KMS-11 (cell line): ENCODE results near the gene MAML3.

Experiments
- H2AFZ ChIP-seq: fragments of 200-600 bp; sonication (generic); 2 replicates; pipeline ENCODE4 v1.6.1; 2016; ENCODE audit warnings: antibody characterized with exemption, mixed run types, low read depth
- H3K27ac ChIP-seq: fragments of 200-600 bp; sonication (generic); 2 replicates; pipeline ENCODE4 v1.6.1; 2016; ENCODE audit warnings: mild to moderate bottlenecking, mixed run types
- H3K27me3 ChIP-seq: fragments of 200-600 bp; sonication (generic); 2 replicates; pipeline ENCODE4 v1.6.1; 2017; ENCODE audit warnings: mild to moderate bottlenecking, low read depth, mixed run types, moderate library complexity; ENCODE audit not compliant: insufficient read depth
- H3K36me3 ChIP-seq: fragments of 200-600 bp; sonication (generic); 2 replicates; pipeline ENCODE4 v1.6.1; 2017; ENCODE audit warnings: mild to moderate bottlenecking, mixed run types; ENCODE audit not compliant: insufficient read depth
- H3K4me1 ChIP-seq: fragments of 200-600 bp; sonication (generic); 2 replicates; pipeline ENCODE4 v1.6.1; 2016; ENCODE audit warnings: mild to moderate bottlenecking, low read depth, mixed run types; ENCODE audit not compliant: poor library complexity, severe bottlenecking
- H3K4me2 ChIP-seq: fragments of 200-600 bp; sonication (generic); 2 replicates; pipeline ENCODE4 v1.7.0; 2016; ENCODE audit warnings: mild to moderate bottlenecking, mixed run types
- H3K4me3 ChIP-seq: fragments of 200-600 bp; sonication (generic); IDR thresholded peaks from 2 replicates; pipeline ENCODE4 v1.6.1; 2017; ENCODE audit warnings: low read depth, low read length, mixed read lengths; ENCODE audit not compliant: insufficient read depth
- H3K79me2 ChIP-seq: fragments of 200-600 bp; sonication (generic); 2 replicates; pipeline ENCODE4 v1.6.1; 2016; ENCODE audit warnings: low read depth, mixed run types; ENCODE audit not compliant: insufficient read depth
- H3K9ac ChIP-seq: fragments of 200-600 bp; sonication (generic); 2 replicates; pipeline ENCODE4 v1.6.1; 2016; ENCODE audit warnings: mild to moderate bottlenecking, mixed run types
- H4K20me1 ChIP-seq: fragments of 200-600 bp; sonication (generic); 2 replicates; pipeline ENCODE4 v1.6.1; 2016; ENCODE audit warnings: mild to moderate bottlenecking, mixed run types; ENCODE audit not compliant: insufficient read depth
- CTCF ChIP-seq: fragments of 200-600 bp; sonication (generic); conservative IDR thresholded peaks from 2 replicates; pipeline ENCODE4 v1.6.1; 2017; ENCODE audit warnings: low read depth, mild to moderate bottlenecking, antibody characterized with exemption, low read length, moderate library complexity, mixed read lengths

The MAML3 gene

GRCh38 chr4:140111256-140111655, 42.7 kb downstream of the MAML3 start:
- no peak overlapping the region for H3K4me2 ChIP-seq
- no peak overlapping the region for H3K9ac ChIP-seq
- H3K36me3 ChIP-seq: no peaks in the 10 kb centered on the region
- H4K20me1 ChIP-seq: no peaks in the 10 kb centered on the region
- H2AFZ ChIP-seq: no peak overlapping the region
- peaks cover 15% of the 10 kb centered on the region for H3K4me1 ChIP-seq
- H3K4me3 ChIP-seq: no peak overlapping the region
- H3K27ac ChIP-seq: no peak overlapping the region
- no peaks in the 10 kb centered on the region for H3K79me2 ChIP-seq
- no peak for TF ChIP-seq CTCF
- H3K27me3 ChIP-seq: no peaks in the 10 kb centered on the region; the same call in 1 of the 2 replicates

- H3K27me3 ChIP-seq: no peaks in the 10 kb centered on the region
- H3K79me2 ChIP-seq: no peaks in the 10 kb centered on the region
- no peaks in the 10 kb centered on the region for H3K36me3 ChIP-seq
- H3K4me3 ChIP-seq: no peak overlapping the region
- no peaks in the 10 kb centered on the region for H4K20me1 ChIP-seq
- TF ChIP-seq CTCF: no peak
- H3K4me2 ChIP-seq: no peak overlapping the region
- no peak overlapping the region for H3K27ac ChIP-seq
- no peak overlapping the region for H2AFZ ChIP-seq
- no peak overlapping the region for H3K9ac ChIP-seq
- H3K4me1 ChIP-seq: peaks cover 11% of the 10 kb centered on the region
These were observed 43.3 kb downstream of the MAML3 start for GRCh38 chr4:140110542-140111215.

- Histone ChIP-seq H3K4me2 (no peak overlapping the region), H2AFZ (no peak overlapping the region), H3K36me3 (no peaks in the 10 kb centered on the region), H3K9ac (no peak overlapping the region), H3K4me1 (peaks cover 2% of the 10 kb centered on the region), H3K79me2 (no peaks in the 10 kb centered on the region), H3K27me3 (no peaks in the 10 kb centered on the region), H3K4me3 (no peak overlapping the region), H4K20me1 (no peaks in the 10 kb centered on the region), H3K27ac (no peak overlapping the region)
- no peak for TF ChIP-seq CTCF
These were observed 44.2 kb downstream of the MAML3 start for GRCh38 chr4:140109737-140110136.

GRCh38 chr4:140109292-140109691, 44.7 kb downstream of the MAML3 start:
- Histone ChIP-seq H3K79me2 (no peaks in the 10 kb centered on the region), H3K9ac (no peak overlapping the region), H3K36me3 (no peaks in the 10 kb centered on the region), H3K4me1 (no peaks in the 10 kb centered on the region), H3K27ac (no peak overlapping the region), H3K4me2 (no peak overlapping the region), H3K4me3 (no peak overlapping the region), H2AFZ (no peak overlapping the region), H3K27me3 (no peaks in the 10 kb centered on the region), H4K20me1 (no peaks in the 10 kb centered on the region)
- TF ChIP-seq CTCF: no peak
